T1000 (cell line): ENCODE results near the gene MGST1.
"Not testable (repeated sequence)": the region's sequence is repeated elsewhere in the genome, so short reads cannot be mapped to it uniquely, and the experiment has no call there.

Source experiments
- DNase-seq: peaks from one replicate; lab custom pipeline; 2025; ENCODE audit warnings: mixed read lengths; lab: John Stamatoyannopoulos, UW

Gene MGST1

GRCh38 chr12:16352481-16352880, 5.0 kb downstream of the MGST1 start:
- DNase-seq = no peak

GRCh38 chr12:16358878-16359277, 11.4 kb downstream of the MGST1 start:
- no peak for DNase-seq

- DNase-seq = no peak
Observed at GRCh38 chr12:16359512-16360491, 12.4 kb downstream of the MGST1 start.

- DNase-seq = no peak
Observed at GRCh38 chr12:16361142-16361783, 13.8 kb downstream of the MGST1 start.

GRCh38 chr12:16362550-16362949, 15.1 kb downstream of the MGST1 start:
- DNase-seq = no peak

- DNase-seq = no peak
Observed at GRCh38 chr12:16369156-16369555, 21.7 kb downstream of the MGST1 start.

GRCh38 chr12:16370096-16370495, 22.7 kb downstream of the MGST1 start:
- DNase-seq = no peak

GRCh38 chr12:16382652-16383312, 35.3 kb downstream of the MGST1 start:
- DNase-seq = not testable (repeated sequence)

- DNase-seq = no peak
Observed at GRCh38 chr12:16384732-16385131, 37.3 kb downstream of the MGST1 start.

GRCh38 chr12:16385782-16386646, 38.6 kb downstream of the MGST1 start:
- no peak for DNase-seq

- no peak for DNase-seq
Observed at GRCh38 chr12:16387919-16388318, 40.5 kb downstream of the MGST1 start.

GRCh38 chr12:16389594-16389993, 42.1 kb downstream of the MGST1 start:
- no peak for DNase-seq

GRCh38 chr12:16392846-16393535, 45.5 kb downstream of the MGST1 start:
- DNase-seq = no peak

- DNase-seq = no peak
Observed at GRCh38 chr12:16399101-16399500, 51.7 kb downstream of the MGST1 start.

GRCh38 chr12:16401835-16402234, 54.4 kb downstream of the MGST1 start:
- not testable (repeated sequence) for DNase-seq

- DNase-seq = no peak
Observed at GRCh38 chr12:16407346-16407745, 59.9 kb downstream of the MGST1 start.
